ENCODE results near the gene CCM2. TPM values are rescaled to one million over a fixed set of nuclear protein-coding genes. Genes with fewer than 3 reads are reported as not detected.
A peak's percentile ranks its signal among the peaks of the same experiment; 100 is the strongest.

Gene CCM2
- total and polyA plus RNA-seq, 10 donors = 67.8 to 108 (median 83.8) TPM

- TF ChIP-seq POLR2AphosphoS5 (IDR thresholded peaks at IDR 0.05) (no peak), CTCF (IDR thresholded peaks at IDR 0.05 in 8 of 11, conservative IDR thresholded peaks at IDR 0.05 in 3 of 11) (no peak), POLR2A (IDR thresholded peaks at IDR 0.05) (no peak)
- intact Hi-C loops (cut with DNase I; ENCODE audit: low total_unique reads) = no loop called here
- 91 to 99% (median 95%) methylated on average over 7 of the region's 7 CpGs for WGBS, 5 donors
- Histone ChIP-seq H3K27me3 (replicated peaks in 1 of 7) (no peaks in the 10 kb centered on the region), H3K4me3 (peak overlapping the region in 6 of 8 donors; percentile 33 to 85 (median 54)), H3K4me1 (peaks cover 19 to 52% (median 40%) of the 10 kb centered on the region in 6 donors), H3K27ac (peak overlapping the region in 4 of 8 donors; percentile 92 to 98 (median 96)), H3K36me3 (peaks cover 0 to 34% (median 25%) of the 10 kb centered on the region in 6 donors), H3K9me3 (no peaks in the 10 kb centered on the region)
- no peak for DNase-seq
Measured at GRCh38 chr7:44987457-44987856, 12.5 kb upstream of the CCM2 start.

DNA sequence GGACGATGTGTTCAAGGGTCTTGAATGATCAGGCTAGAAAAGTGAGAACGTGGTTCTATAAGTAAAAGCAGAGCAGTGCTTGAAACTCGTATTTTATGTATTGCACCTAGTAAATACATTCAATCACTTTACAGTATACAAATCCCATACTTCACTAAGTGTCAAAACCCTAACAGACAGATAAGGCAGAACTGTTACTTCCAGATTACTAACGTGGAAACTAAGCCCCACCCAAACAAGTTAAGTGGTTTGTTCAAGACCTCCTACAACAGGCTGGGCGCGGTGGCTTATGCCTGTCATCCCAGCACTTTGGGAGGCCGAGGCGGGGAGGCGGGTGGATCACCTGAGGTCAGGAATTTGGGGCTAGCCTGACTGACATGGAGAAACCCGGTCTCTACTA lies 12.0 kb upstream of the CCM2 start:
- Histone ChIP-seq H3K4me3 (no peak overlapping the region), H3K9me3 (no peaks in the 10 kb centered on the region), H3K27me3 (replicated peaks in 1 of 7) (no peaks in the 10 kb centered on the region), H3K27ac (no peak overlapping the region), H3K36me3 (peaks cover 0 to 29% (median 20%) of the 10 kb centered on the region in 6 donors), H3K4me1 (peaks cover 19 to 47% (median 36%) of the 10 kb centered on the region in 6 donors)
- intact Hi-C loops (cut with DNase I; ENCODE audit: low total_unique reads) = no loop called here
- DNase-seq = peak; percentile 78
- TF ChIP-seq POLR2A (IDR thresholded peaks at IDR 0.05) = no peak
- no peak for TF ChIP-seq CTCF (IDR thresholded peaks at IDR 0.05 in 8 of 11, conservative IDR thresholded peaks at IDR 0.05 in 3 of 11)
- WGBS, 5 donors = 74 to 83% (median 82%) methylated on average over 10 of the region's 10 CpGs

DNA sequence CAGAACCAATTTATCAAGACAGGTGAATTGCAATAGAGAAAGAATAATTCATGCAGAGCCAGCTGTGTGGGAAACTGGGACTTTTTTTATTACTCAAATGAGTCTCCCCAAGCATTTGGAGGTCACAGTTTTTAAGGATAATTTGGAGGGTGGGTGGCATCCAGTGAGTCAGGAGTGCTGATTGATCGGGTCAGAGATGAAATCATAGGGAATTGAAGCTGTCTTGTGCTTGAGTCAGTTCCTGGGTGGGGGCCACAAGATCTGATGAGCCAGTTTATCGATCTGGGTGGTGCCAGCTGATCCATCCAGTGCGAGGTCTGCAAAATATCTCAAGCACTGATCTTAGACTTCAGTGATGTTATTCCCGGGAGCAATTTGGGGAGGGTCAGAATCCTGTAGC lies 11.3 kb upstream of the CCM2 start:
- Histone ChIP-seq H3K9me3 (no peaks in the 10 kb centered on the region), H3K27me3 (replicated peaks in 1 of 7) (no peaks in the 10 kb centered on the region), H3K36me3 (peaks cover 0 to 22% (median 13%) of the 10 kb centered on the region in 6 donors), H3K4me3 (no peak overlapping the region), H3K27ac (no peak overlapping the region), H3K4me1 (peaks cover 18 to 40% (median 33%) of the 10 kb centered on the region in 6 donors)
- 88 to 96% (median 91%) methylated on average over 4 of the region's 4 CpGs for WGBS, 5 donors
- TF ChIP-seq POLR2AphosphoS5 (IDR thresholded peaks at IDR 0.05) (no peak), POLR2A (IDR thresholded peaks at IDR 0.05) (no peak), CTCF (IDR thresholded peaks at IDR 0.05 in 8 of 11, conservative IDR thresholded peaks at IDR 0.05 in 3 of 11) (no peak)
- DNase-seq = peak; percentile 17
- intact Hi-C loops (cut with DNase I; ENCODE audit: low total_unique reads) = no loop called here

GRCh38 chr7:44989132-44989531 lies 10.9 kb upstream of the CCM2 start:
- no peak overlapping the region for H3K27ac ChIP-seq
- H3K4me3 ChIP-seq = no peak overlapping the region
- H3K9me3 ChIP-seq = no peaks in the 10 kb centered on the region
- peaks cover 16 to 35% (median 29%) of the 10 kb centered on the region in 6 donors for H3K4me1 ChIP-seq
- DNase-seq = no peak
- 74 to 91% (median 79%) methylated on average over 3 of the region's 3 CpGs for WGBS, 5 donors
- TF ChIP-seq POLR2A (IDR thresholded peaks at IDR 0.05) (no peak), CTCF (IDR thresholded peaks at IDR 0.05 in 8 of 11, conservative IDR thresholded peaks at IDR 0.05 in 3 of 11) (no peak), POLR2AphosphoS5 (IDR thresholded peaks at IDR 0.05) (no peak)
- no peaks in the 10 kb centered on the region for H3K27me3 ChIP-seq (replicated peaks in 1 of 7)
- H3K36me3 ChIP-seq = peaks cover 0 to 17% (median 9%) of the 10 kb centered on the region in 6 donors
- intact Hi-C loops (cut with DNase I; ENCODE audit: low total_unique reads) = no loop called here
